ENCODE data around the gene FHIT.

GRCh38 chr3:60810881-60811280 is 440.4 kb downstream of the FHIT start:
- TF ChIP-seq, protein P1, sequence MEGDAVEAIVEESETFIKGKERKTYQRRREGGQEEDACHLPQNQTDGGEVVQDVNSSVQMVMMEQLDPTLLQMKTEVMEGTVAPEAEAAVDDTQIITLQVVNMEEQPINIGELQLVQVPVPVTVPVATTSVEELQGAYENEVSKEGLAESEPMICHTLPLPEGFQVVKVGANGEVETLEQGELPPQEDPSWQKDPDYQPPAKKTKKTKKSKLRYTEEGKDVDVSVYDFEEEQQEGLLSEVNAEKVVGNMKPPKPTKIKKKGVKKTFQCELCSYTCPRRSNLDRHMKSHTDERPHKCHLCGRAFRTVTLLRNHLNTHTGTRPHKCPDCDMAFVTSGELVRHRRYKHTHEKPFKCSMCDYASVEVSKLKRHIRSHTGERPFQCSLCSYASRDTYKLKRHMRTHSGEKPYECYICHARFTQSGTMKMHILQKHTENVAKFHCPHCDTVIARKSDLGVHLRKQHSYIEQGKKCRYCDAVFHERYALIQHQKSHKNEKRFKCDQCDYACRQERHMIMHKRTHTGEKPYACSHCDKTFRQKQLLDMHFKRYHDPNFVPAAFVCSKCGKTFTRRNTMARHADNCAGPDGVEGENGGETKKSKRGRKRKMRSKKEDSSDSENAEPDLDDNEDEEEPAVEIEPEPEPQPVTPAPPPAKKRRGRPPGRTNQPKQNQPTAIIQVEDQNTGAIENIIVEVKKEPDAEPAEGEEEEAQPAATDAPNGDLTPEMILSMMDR (IDR thresholded peaks at IDR 0.05; ENCODE audit: insufficient read depth, low read length, poor library complexity, severe bottlenecking), result no peak
- TF ChIP-seq EZH2phosphoT487 (conservative IDR thresholded peaks at IDR 0.05; ENCODE audit: low read length), result no peak
